Activated CD4-positive, CD25-positive, alpha-beta regulatory T cell (primary cell): ENCODE data around the gene MAPT.
A peak's percentile ranks its signal among the peaks of the same experiment; 100 is the strongest.
"Not testable (repeated sequence)": the region's sequence is repeated elsewhere in the genome, so short reads cannot be mapped to it uniquely, and the experiment has no call there.

Source experiments
- DNase-seq, 4 experiments: peaks; one replicate each; lab custom pipeline; 2025; lab: John Stamatoyannopoulos, UW

The MAPT gene

GRCh38 chr17:45992175-45992574, 97.8 kb downstream of the MAPT start:
- no peak for DNase-seq

- no peak for DNase-seq
Measured at GRCh38 chr17:45992904-45993303, 98.5 kb downstream of the MAPT start.

GRCh38 chr17:45993962-45994627, 99.7 kb downstream of the MAPT start:
- DNase-seq, result no peak

- DNase-seq, result no peak
Measured at GRCh38 chr17:45994987-45995386, 100.6 kb downstream of the MAPT start.

- DNase-seq, result no peak
Measured at GRCh38 chr17:45995627-45996270, 101.4 kb downstream of the MAPT start.

GRCh38 chr17:45996282-45996937, 102.1 kb downstream of the MAPT start:
- DNase-seq, result no peak

GRCh38 chr17:45997166-45997565, 102.8 kb downstream of the MAPT start:
- no peak for DNase-seq

- DNase-seq, result no peak
Measured at GRCh38 chr17:45997624-45998023, 103.3 kb downstream of the MAPT start.

GRCh38 chr17:45998987-45999899, 104.9 kb downstream of the MAPT start, which contains the start of gene STH:
STH (plus strand) TSS chr17:45999250; CDS start chr17:45999280, 30 bp downstream.
- DNase-seq, result no peak

GRCh38 chr17:45999900-46000290, 105.5 kb downstream of the MAPT start:
- no peak for DNase-seq

GRCh38 chr17:46000292-46000691, 105.9 kb downstream of the MAPT start:
- DNase-seq, result no peak

GRCh38 chr17:46000757-46001156, 106.4 kb downstream of the MAPT start:
- DNase-seq, result no peak

- no peak for DNase-seq
Measured at GRCh38 chr17:46001390-46002310, 107.3 kb downstream of the MAPT start.

- peak; percentile 29 to 65 (median 58) for DNase-seq
Measured at GRCh38 chr17:46002311-46002972, 108.1 kb downstream of the MAPT start.

- DNase-seq, result no peak
Measured at GRCh38 chr17:46002973-46003316, 108.6 kb downstream of the MAPT start.

- no peak for DNase-seq
Measured at GRCh38 chr17:46003907-46004748, 109.8 kb downstream of the MAPT start.

GRCh38 chr17:46006082-46006481, 111.7 kb downstream of the MAPT start:
- DNase-seq, result not testable (repeated sequence)

GRCh38 chr17:46007461-46007965, 113.2 kb downstream of the MAPT start:
- DNase-seq, result no peak

GRCh38 chr17:46008591-46008990, 114.2 kb downstream of the MAPT start:
- DNase-seq, result no peak
